HepG2 (cell line): Measurements from ENCODE around the gene DIAPH3. TPM values are rescaled to one million over a fixed set of nuclear protein-coding genes. Genes with fewer than 3 reads are reported as not detected.

Experiments
- ATAC-seq: fragments of 200-7000 bp; cut with Tn5 transposase; 3 replicates; pipeline ENCODE4 v1.9.1; 2020; ENCODE audit warnings: mild to moderate bottlenecking, moderate library complexity
- BruUV-seq: library from RNA; stranded (reverse); fragments of 400-500 nt; replicated peaks from 2 replicates; lab custom pipeline; 2021; lab: Mats Ljungman, UMichigan
- CTCF ChIA-PET: fragments of 300-600 bp; formaldehyde crosslinking; extraction: SDS; loops from one replicate; lab custom pipeline; 2021; ENCODE audit warnings: low total read pairs, inconsistent platforms, low intra/inter-chr PET ratio; lab: Yijun Ruan, JAX
- POLR2A ChIA-PET: fragments of 350-600 bp; sonication (Branson Sonifier 250); formaldehyde crosslinking; loops from one replicate; lab custom pipeline; 2020; ENCODE audit warnings: antibody characterized with exemption, inconsistent platforms; lab: Yijun Ruan, JAX
- DNase-seq: peaks from one replicate; pipeline ENCODE4 v3.0.0-alpha.2; 2015; ENCODE audit warnings: low spot score
- FAIRE-seq: peaks from 3 replicates; lab custom pipeline; 2011; peaks lifted over from hg19 to GRCh38; lab: Jason Lieb, UNC
- H2AFZ ChIP-seq: one replicate; pipeline ENCODE4 v1.6.1; 2011; ENCODE audit warnings: low read length, inconsistent platforms
- H3K27ac ChIP-seq: fragments of 300-600 bp; 3 replicates; pipeline ENCODE4 v1.8.0; 2011; ENCODE audit warnings: mixed run types, mild to moderate bottlenecking, mixed read lengths, low read length, inconsistent platforms; ENCODE audit not compliant: insufficient read depth; ENCODE audit errors: extremely low read length
- H3K27me3 ChIP-seq, 2 experiments: fragments of 200-600 bp in 1 of 2; 2 replicates in 1 of 2; 3 replicates in 1 of 2; pipeline versions ENCODE4 v1.6.0 to v1.8.0; 2011; ENCODE audit warnings: low read length in 2 of 2, mild to moderate bottlenecking in 2 of 2, moderate library complexity in 2 of 2, inconsistent platforms in 1 of 2; ENCODE audit not compliant: insufficient read depth in 2 of 2, control insufficient read depth in 1 of 2
- H3K36me3 ChIP-seq, 2 experiments: fragments of 200-600 bp in 1 of 2; replicated peaks in 1 of 2; 2 replicates in 1 of 2; 3 replicates in 1 of 2; pipeline versions ENCODE4 v1.5.1 to v1.8.0; 2011; ENCODE audit warnings: low read length in 2 of 2, inconsistent platforms in 1 of 2; ENCODE audit not compliant: insufficient read depth in 2 of 2, control insufficient read depth in 1 of 2
- H3K4me1 ChIP-seq: 2 replicates; pipeline ENCODE4 v1.5.1; 2012; ENCODE audit warnings: low read length, inconsistent platforms; ENCODE audit not compliant: insufficient read depth
- H3K4me2 ChIP-seq: 2 replicates; pipeline ENCODE4 v1.6.0; 2011; ENCODE audit warnings: low read depth, low read length, inconsistent platforms
- H3K4me3 ChIP-seq, 3 experiments: fragments of 200-600 bp in 1 of 3; sonication (generic), shearing (Covaris generic) in 1 of 3; replicated peaks in 1 of 3; 2 replicates each; pipeline ENCODE4 v1.5.1; 2011 to 2016; ENCODE audit warnings: low read length in 3 of 3, inconsistent platforms in 2 of 3, low read depth in 2 of 3, mild to moderate bottlenecking in 2 of 3, control low read depth in 1 of 3, mixed read lengths in 1 of 3; ENCODE audit not compliant: insufficient read depth in 1 of 3
- H3K79me2 ChIP-seq: one replicate; pipeline ENCODE4 v1.6.1; 2011; ENCODE audit warnings: low read length, inconsistent platforms; ENCODE audit not compliant: insufficient read depth
- H3K9ac ChIP-seq: 2 replicates; pipeline ENCODE4 v1.6.0; 2011; ENCODE audit warnings: mild to moderate bottlenecking, low read depth, low read length, inconsistent platforms; ENCODE audit not compliant: insufficient read depth
- H3K9me3 ChIP-seq: 2 replicates; pipeline ENCODE4 v1.5.1; 2012; ENCODE audit warnings: mild to moderate bottlenecking, low read length
- H4K20me1 ChIP-seq: 2 replicates; pipeline ENCODE4 v1.6.0; 2011; ENCODE audit warnings: inconsistent platforms, mild to moderate bottlenecking, low read length, moderate library complexity; ENCODE audit not compliant: insufficient read depth
- CCDC6 ChIP-seq: sonication (generic); formaldehyde crosslinking; IDR thresholded peaks from 2 replicates; pipeline ENCODE4 v1.8.1; 2022; ENCODE audit warnings: mild to moderate bottlenecking, missing genetic modification reagents, moderate library complexity
- HES4 ChIP-seq: sonication (generic); formaldehyde crosslinking; IDR thresholded peaks from 2 replicates; pipeline ENCODE4 v1.9.0; 2021; ENCODE audit warnings: mild to moderate bottlenecking, missing genetic modification reagents, borderline replicate concordance
- ISL2 ChIP-seq: sonication (generic); formaldehyde crosslinking; IDR thresholded peaks from 2 replicates; pipeline ENCODE4 v1.5.0; 2020; ENCODE audit warnings: missing genetic modification reagents
- KLF6 ChIP-seq: IDR thresholded peaks from 2 replicates; pipeline ENCODE4 v1.8.0; 2016; ENCODE audit warnings: missing biosample characterization, missing genetic modification reagents
- PHF8 ChIP-seq: sonication (generic); formaldehyde crosslinking; IDR thresholded peaks from 2 replicates; pipeline ENCODE4 v1.5.0; 2020; ENCODE audit warnings: missing genetic modification reagents
- SNAI1 ChIP-seq: sonication (generic); formaldehyde crosslinking; IDR thresholded peaks from 2 replicates; pipeline ENCODE4 v1.5.0; 2020; ENCODE audit warnings: mild to moderate bottlenecking, missing genetic modification reagents, borderline replicate concordance
- SRF ChIP-seq: IDR thresholded peaks from 2 replicates; pipeline ENCODE4 v1.6.1; 2011; ENCODE audit warnings: mild to moderate bottlenecking, low read depth, low read length, moderate library complexity
- SRSF1 ChIP-seq: fragments of 200-400 bp; formaldehyde crosslinking; optimal IDR thresholded peaks from 2 replicates; pipeline ENCODE3; 2017; ENCODE audit warnings: mild to moderate bottlenecking, low read depth, low read length, moderate library complexity
- TARDBP ChIP-seq: sonication (generic); formaldehyde crosslinking; IDR thresholded peaks from 2 replicates; pipeline ENCODE4 v1.8.0; 2022; ENCODE audit warnings: mild to moderate bottlenecking, missing genetic modification reagents
- USF2 ChIP-seq, 2 experiments: sonication (generic) in 1 of 2; formaldehyde crosslinking in 1 of 2; IDR thresholded peaks; 2 replicates each; pipeline versions ENCODE4 v1.5.1 to v1.6.1; 2011 to 2020; ENCODE audit warnings: borderline replicate concordance in 1 of 2, low read depth in 1 of 2, low read length in 1 of 2, mild to moderate bottlenecking in 1 of 2, missing genetic modification reagents in 1 of 2, moderate library complexity in 1 of 2
- ZFP90 ChIP-seq: sonication (generic); formaldehyde crosslinking; IDR thresholded peaks from 2 replicates; pipeline ENCODE4 v1.8.0; 2022; ENCODE audit warnings: missing genetic modification reagents, mild to moderate bottlenecking, inconsistent platforms, borderline replicate concordance
- ZNF17 ChIP-seq: sonication (generic); formaldehyde crosslinking; IDR thresholded peaks from 2 replicates; pipeline ENCODE4 v1.5.0; 2020; ENCODE audit warnings: mild to moderate bottlenecking, missing genetic modification reagents
- ZNF383 ChIP-seq: sonication (generic); formaldehyde crosslinking; IDR thresholded peaks from 2 replicates; pipeline ENCODE4 v1.4.0; 2020; ENCODE audit warnings: missing genetic modification reagents, mild to moderate bottlenecking, borderline replicate concordance
- ZNF775 ChIP-seq: sonication (generic); formaldehyde crosslinking; IDR thresholded peaks from 2 replicates; pipeline ENCODE4 v1.4.0; 2020; ENCODE audit warnings: missing genetic modification reagents, mild to moderate bottlenecking, moderate library complexity, borderline replicate concordance
- ZSCAN21 ChIP-seq: sonication (generic); formaldehyde crosslinking; IDR thresholded peaks from 2 replicates; pipeline ENCODE4 v1.8.0; 2022; ENCODE audit warnings: mild to moderate bottlenecking, missing genetic modification reagents, moderate library complexity, borderline replicate concordance
- WGBS: methylation state at CpG from one replicate; pipeline ENCODE4 v1.1.6; 2017; ENCODE audit warnings: low lambda C conversion rate; 5-methylcytosine and 5-hydroxymethylcytosine counted together
- in situ Hi-C: cut with HindIII; loops from 2 replicates; pipeline ENCODE4 v1.10.0; 2017; ENCODE audit warnings: low pct_unique_long_range_greater_than_20kb; ENCODE audit not compliant: extremely low pct_ligation_motif_present
- intact Hi-C: fragments of 100-400 bp; cut with micrococcal nuclease; formaldehyde crosslinking; loops from one replicate; pipeline ENCODE4 v1.10.0; 2022; ENCODE audit not compliant: unreplicated experiment
- polyA plus RNA-seq, 8 experiments: library from polyadenylated mRNA; depleted of rRNA in 3 of 8; stranded (reverse) in 7 of 8; unstranded in 1 of 8; fragments of >200 nt; fragmentation: Illumina TruSeq in 4 of 8; extraction: Trizol in 4 of 8; gene quantifications; 2 replicates each; pipeline versions ENCODE4 v1.2.1 to v1.2.3, GENCODE V29; 2011 to 2016; ENCODE audit warnings: low read depth in 4 of 8, missing spikeins in 1 of 8, mixed read lengths in 1 of 8; ENCODE audit not compliant: insufficient read depth in 1 of 8
- total RNA-seq, 5 experiments: library from RNA; depleted of rRNA; stranded (reverse); fragments of >200 nt; fragmentation: Illumina TruSeq; extraction: Trizol; gene quantifications; 2 replicates each; pipeline ENCODE4 v1.2.3, GENCODE V29; 2016; ENCODE audit warnings: low read depth in 1 of 5
- TF ChIP-seq, protein P1 (sequence below): sonication (generic); formaldehyde crosslinking; conservative IDR thresholded peaks from 2 replicates; pipeline ENCODE4 v1.4.0; 2020; ENCODE audit warnings: missing genetic modification reagents
- TF ChIP-seq, protein P2 (sequence below): IDR thresholded peaks from 2 replicates; pipeline ENCODE4 v1.6.1; 2012; ENCODE audit warnings: low read length, improper control_type of control experiment

The DIAPH3 gene
- total and polyA plus RNA-seq, 2 of the 13 experiments (the other 11 are each of a cell fraction or from before 2014, with no cell fraction given) = 4.0 to 9.3 TPM

GRCh38 chr13:60061737-60062136 lies 102.0 kb downstream of the DIAPH3 start:
- no peaks in the 10 kb centered on the region for H3K36me3 ChIP-seq
- H2AFZ ChIP-seq = no peak overlapping the region
- H4K20me1 ChIP-seq = no peaks in the 10 kb centered on the region
- no peak for ATAC-seq
- no peaks in the 10 kb centered on the region for H3K9me3 ChIP-seq
- H3K4me2 ChIP-seq = no peak overlapping the region
- no TSS peak for BruUV-seq
- H3K4me1 ChIP-seq = no peaks in the 10 kb centered on the region
- H3K9ac ChIP-seq = no peak overlapping the region
- no peak for FAIRE-seq
- ChIA-PET POLR2A (no interaction called here), CTCF (no interaction called here)
- H3K4me3 ChIP-seq = no peak overlapping the region
- no peak overlapping the region for H3K27ac ChIP-seq
- WGBS = 94% methylated on average over 3 of the region's 3 CpGs
- no peaks in the 10 kb centered on the region for H3K79me2 ChIP-seq
- intact Hi-C loops = no loop called here
- DNase-seq = no peak
- no peaks in the 10 kb centered on the region for H3K27me3 ChIP-seq
- in situ Hi-C loops = no loop called here
- TF ChIP-seq, protein P1, sequence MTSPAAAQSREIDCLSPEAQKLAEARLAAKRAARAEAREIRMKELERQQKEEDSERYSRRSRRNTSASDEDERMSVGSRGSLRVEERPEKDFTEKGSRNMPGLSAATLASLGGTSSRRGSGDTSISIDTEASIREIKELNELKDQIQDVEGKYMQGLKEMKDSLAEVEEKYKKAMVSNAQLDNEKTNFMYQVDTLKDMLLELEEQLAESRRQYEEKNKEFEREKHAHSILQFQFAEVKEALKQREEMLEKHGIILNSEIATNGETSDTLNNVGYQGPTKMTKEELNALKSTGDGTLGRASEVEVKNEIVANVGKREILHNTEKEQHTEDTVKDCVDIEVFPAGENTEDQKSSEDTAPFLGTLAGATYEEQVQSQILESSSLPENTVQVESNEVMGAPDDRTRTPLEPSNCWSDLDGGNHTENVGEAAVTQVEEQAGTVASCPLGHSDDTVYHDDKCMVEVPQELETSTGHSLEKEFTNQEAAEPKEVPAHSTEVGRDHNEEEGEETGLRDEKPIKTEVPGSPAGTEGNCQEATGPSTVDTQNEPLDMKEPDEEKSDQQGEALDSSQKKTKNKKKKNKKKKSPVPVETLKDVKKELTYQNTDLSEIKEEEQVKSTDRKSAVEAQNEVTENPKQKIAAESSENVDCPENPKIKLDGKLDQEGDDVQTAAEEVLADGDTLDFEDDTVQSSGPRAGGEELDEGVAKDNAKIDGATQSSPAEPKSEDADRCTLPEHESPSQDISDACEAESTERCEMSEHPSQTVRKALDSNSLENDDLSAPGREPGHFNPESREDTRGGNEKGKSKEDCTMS (CRISPR knock-in tag) = no peak
- TF ChIP-seq KLF6 (CRISPR knock-in tag) (no peak), SRSF1 (no peak), ZFP90 (no peak), TARDBP (CRISPR knock-in tag) (no peak), SNAI1 (CRISPR knock-in tag) (no peak), CCDC6 (CRISPR knock-in tag) (no peak), USF2 (IDR thresholded peaks at IDR 0.05; ENCODE audit: low read depth, low read length) (no peak), USF2 (CRISPR knock-in tag; IDR thresholded peaks at IDR 0.05; ENCODE audit: borderline replicate concordance) (no peak), ZNF775 (no peak), HES4 (CRISPR knock-in tag) (no peak), ZNF17 (CRISPR knock-in tag) (no peak), ZNF383 (CRISPR knock-in tag) (no peak), ISL2 (CRISPR knock-in tag) (no peak), PHF8 (CRISPR knock-in tag) (no peak), ZSCAN21 (CRISPR knock-in tag) (no peak), SRF (no peak)
- TF ChIP-seq, protein P2, sequence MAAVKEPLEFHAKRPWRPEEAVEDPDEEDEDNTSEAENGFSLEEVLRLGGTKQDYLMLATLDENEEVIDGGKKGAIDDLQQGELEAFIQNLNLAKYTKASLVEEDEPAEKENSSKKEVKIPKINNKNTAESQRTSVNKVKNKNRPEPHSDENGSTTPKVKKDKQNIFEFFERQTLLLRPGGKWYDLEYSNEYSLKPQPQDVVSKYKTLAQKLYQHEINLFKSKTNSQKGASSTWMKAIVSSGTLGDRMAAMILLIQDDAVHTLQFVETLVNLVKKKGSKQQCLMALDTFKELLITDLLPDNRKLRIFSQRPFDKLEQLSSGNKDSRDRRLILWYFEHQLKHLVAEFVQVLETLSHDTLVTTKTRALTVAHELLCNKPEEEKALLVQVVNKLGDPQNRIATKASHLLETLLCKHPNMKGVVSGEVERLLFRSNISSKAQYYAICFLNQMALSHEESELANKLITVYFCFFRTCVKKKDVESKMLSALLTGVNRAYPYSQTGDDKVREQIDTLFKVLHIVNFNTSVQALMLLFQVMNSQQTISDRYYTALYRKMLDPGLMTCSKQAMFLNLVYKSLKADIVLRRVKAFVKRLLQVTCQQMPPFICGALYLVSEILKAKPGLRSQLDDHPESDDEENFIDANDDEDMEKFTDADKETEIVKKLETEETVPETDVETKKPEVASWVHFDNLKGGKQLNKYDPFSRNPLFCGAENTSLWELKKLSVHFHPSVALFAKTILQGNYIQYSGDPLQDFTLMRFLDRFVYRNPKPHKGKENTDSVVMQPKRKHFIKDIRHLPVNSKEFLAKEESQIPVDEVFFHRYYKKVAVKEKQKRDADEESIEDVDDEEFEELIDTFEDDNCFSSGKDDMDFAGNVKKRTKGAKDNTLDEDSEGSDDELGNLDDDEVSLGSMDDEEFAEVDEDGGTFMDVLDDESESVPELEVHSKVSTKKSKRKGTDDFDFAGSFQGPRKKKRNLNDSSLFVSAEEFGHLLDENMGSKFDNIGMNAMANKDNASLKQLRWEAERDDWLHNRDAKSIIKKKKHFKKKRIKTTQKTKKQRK = no peak
